ENCODE data around the gene KCTD8.

Gene KCTD8

DNA sequence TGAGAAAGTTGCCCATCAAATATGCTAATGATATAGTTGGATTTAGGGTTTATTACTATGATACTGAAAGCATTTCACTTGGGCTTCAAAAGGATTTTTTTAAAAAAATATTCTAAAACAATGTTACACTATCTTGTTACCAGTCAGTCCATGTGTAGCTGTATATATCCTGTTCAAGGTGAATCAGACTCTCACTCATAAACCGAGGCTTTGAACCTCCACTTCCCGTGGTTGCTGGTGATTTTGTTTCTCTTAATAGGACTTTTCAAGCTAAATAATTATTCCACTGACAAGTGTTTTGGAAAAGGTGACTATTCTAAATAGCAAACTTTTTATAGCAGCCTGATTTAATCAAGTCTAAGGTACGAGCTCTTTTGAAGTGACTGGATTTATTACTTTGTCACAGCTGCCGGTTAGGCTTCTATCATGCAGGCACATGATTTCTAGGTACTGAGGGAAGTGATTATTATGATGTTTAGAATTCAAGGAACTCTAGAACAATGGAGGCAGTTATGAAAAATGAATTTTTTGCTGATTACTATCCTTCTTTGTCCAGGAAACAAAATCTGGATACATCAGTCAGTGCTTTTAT lies 287.7 kb downstream of the KCTD8 start:
- DNase-seq: no peak

GRCh38 chr4:44159991-44160390 lies 288.6 kb downstream of the KCTD8 start:
- DNase-seq: no peak

- no peak for DNase-seq
Observed at GRCh38 chr4:44157611-44158277, 290.9 kb downstream of the KCTD8 start.

DNA sequence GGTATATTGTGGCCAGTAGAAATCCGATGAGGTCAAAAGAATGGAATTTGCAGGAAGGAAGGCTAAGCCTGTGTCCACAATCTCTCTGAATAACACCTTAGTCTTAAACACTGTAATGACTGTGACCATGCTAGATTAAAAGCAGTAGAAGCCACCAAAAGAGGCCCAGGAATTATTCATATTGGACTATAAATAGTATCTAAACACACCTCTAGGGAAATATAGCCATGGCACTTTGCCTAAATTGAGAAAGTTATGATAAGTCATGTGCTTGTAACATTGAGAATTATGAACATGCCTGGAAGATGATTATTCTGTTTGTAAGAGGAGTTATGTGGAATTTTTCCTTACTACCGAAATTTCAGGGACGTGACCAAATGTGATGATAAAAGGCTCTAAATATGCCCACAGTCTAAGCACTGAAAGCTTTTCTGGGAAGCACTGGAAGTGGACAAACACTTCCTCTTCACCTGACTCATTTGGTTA lies 298.5 kb downstream of the KCTD8 start:
- no peak for DNase-seq

GRCh38 chr4:44149282-44149681 lies 299.3 kb downstream of the KCTD8 start:
- DNase-seq: no peak

- no peak for DNase-seq
Observed at GRCh38 chr4:44147571-44148075, 301.0 kb downstream of the KCTD8 start.

GRCh38 chr4:44146516-44146915 lies 302.1 kb downstream of the KCTD8 start:
- DNase-seq: no peak

DNA sequence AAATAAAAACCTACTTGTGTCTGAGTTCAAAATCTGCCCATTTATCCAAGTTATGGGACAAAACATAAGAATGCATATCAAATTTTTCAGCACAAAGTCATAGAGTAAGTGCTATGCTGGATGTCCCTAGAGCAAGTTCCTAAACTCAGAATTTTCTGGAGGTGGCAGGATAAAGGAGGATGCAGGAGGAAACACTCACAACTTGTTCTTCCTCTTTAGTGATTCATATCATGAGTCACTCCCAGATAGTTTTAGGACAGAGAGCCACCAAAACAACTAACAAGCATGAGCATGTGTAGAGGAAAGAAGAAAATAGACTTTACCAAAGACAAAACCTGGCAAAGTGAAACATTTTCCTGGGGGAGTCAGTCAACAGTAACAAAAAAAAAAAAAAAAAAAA lies 302.7 kb downstream of the KCTD8 start:
- no peak for DNase-seq

GRCh38 chr4:44132526-44132925 lies 316.1 kb downstream of the KCTD8 start:
- DNase-seq: no peak
